Measurements from ENCODE around the gene ZDHHC22. TPM values are rescaled to one million over a fixed set of nuclear protein-coding genes. Genes with fewer than 3 reads are reported as not detected.

Gene ZDHHC22
- polyA plus RNA-seq, 1 experiment = not detected

GRCh38 chr14:77172916-77173315 lies 31.3 kb upstream of the ZDHHC22 start:
- ChIA-PET POLR2A (no interaction called here), CTCF (interaction anchor here (0.6 kb wide), 1 partner anchor 301 kb away, joined by 4 read pairs; no protein-coding TSS in a partner anchor)
- DNase-seq (ENCODE audit: low read depth, low spot score) = no peak
- Histone ChIP-seq H3K9me3 (ENCODE audit: control insufficient read depth, insufficient read depth, low read length) (no peaks in the 10 kb centered on the region), H3K4me3 (ENCODE audit: low read depth, low read length) (no peak overlapping the region), H3K27ac (ENCODE audit: low read depth, low read length) (no peak overlapping the region), H3K27me3 (ENCODE audit: control insufficient read depth, insufficient read depth, low read length) (peaks cover 7% of the 10 kb centered on the region)
- TF ChIP-seq, protein P1, sequence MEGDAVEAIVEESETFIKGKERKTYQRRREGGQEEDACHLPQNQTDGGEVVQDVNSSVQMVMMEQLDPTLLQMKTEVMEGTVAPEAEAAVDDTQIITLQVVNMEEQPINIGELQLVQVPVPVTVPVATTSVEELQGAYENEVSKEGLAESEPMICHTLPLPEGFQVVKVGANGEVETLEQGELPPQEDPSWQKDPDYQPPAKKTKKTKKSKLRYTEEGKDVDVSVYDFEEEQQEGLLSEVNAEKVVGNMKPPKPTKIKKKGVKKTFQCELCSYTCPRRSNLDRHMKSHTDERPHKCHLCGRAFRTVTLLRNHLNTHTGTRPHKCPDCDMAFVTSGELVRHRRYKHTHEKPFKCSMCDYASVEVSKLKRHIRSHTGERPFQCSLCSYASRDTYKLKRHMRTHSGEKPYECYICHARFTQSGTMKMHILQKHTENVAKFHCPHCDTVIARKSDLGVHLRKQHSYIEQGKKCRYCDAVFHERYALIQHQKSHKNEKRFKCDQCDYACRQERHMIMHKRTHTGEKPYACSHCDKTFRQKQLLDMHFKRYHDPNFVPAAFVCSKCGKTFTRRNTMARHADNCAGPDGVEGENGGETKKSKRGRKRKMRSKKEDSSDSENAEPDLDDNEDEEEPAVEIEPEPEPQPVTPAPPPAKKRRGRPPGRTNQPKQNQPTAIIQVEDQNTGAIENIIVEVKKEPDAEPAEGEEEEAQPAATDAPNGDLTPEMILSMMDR (IDR thresholded peaks at IDR 0.05; ENCODE audit: low read depth, low read length) = no peak

GRCh38 chr14:77170045-77170444 lies 28.5 kb upstream of the ZDHHC22 start:
- DNase-seq (ENCODE audit: low read depth, low spot score) = no peak
- Histone ChIP-seq H3K27me3 (ENCODE audit: control insufficient read depth, insufficient read depth, low read length) (peaks cover 7% of the 10 kb centered on the region), H3K4me3 (ENCODE audit: low read depth, low read length) (no peak overlapping the region), H3K27ac (ENCODE audit: low read depth, low read length) (no peak overlapping the region), H3K9me3 (ENCODE audit: control insufficient read depth, insufficient read depth, low read length) (no peaks in the 10 kb centered on the region)
- POLR2A ChIA-PET = no interaction called here
- TF ChIP-seq, protein P1 (IDR thresholded peaks at IDR 0.05; ENCODE audit: low read depth, low read length) = no peak
- CTCF ChIA-PET = no interaction called here

- CTCF ChIA-PET = no interaction called here
- POLR2A ChIA-PET = no interaction called here
- H3K27me3 ChIP-seq (ENCODE audit: control insufficient read depth, insufficient read depth, low read length) = peaks cover 3% of the 10 kb centered on the region
Observed at GRCh38 chr14:77161011-77161410, 19.4 kb upstream of the ZDHHC22 start.

DNA sequence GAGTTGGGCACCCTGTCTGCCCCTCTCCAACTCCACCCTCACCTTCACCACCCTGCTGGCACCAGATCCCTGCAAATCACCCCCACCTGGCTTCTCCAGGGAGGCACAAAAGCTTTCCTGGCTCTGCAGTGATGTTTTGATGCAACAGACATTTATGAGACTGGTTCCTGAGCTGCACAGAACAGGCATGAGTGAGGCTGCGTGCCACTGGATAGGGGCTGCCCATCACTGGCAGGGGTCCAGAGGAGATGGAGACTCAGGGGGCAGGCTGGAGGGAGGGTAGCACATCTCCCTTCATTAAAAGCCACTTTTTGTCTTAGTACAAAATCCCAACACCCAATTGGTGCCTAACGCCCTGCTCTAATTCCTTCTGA lies 17.3 kb upstream of the ZDHHC22 start:
- Histone ChIP-seq H3K4me3 (ENCODE audit: low read depth, low read length) (no peak overlapping the region), H3K9me3 (ENCODE audit: control insufficient read depth, insufficient read depth, low read length) (no peaks in the 10 kb centered on the region), H3K27me3 (ENCODE audit: control insufficient read depth, insufficient read depth, low read length) (peaks cover 13% of the 10 kb centered on the region), H3K27ac (ENCODE audit: low read depth, low read length) (no peak overlapping the region)
- CTCF ChIA-PET = no interaction called here
- TF ChIP-seq, protein P1 (IDR thresholded peaks at IDR 0.05; ENCODE audit: low read depth, low read length) = no peak
- DNase-seq (ENCODE audit: low read depth, low spot score) = no peak
- POLR2A ChIA-PET = no interaction called here

More at GRCh38 chr14:77161011-77161410, 19.4 kb upstream of the ZDHHC22 start:
- H3K9me3 ChIP-seq (ENCODE audit: control insufficient read depth, insufficient read depth, low read length) = no peaks in the 10 kb centered on the region
- H3K27ac ChIP-seq (ENCODE audit: low read depth, low read length) = no peak overlapping the region
- TF ChIP-seq, protein P1 (IDR thresholded peaks at IDR 0.05; ENCODE audit: low read depth, low read length) = no peak
- no peak overlapping the region for H3K4me3 ChIP-seq (ENCODE audit: low read depth, low read length)
- DNase-seq (ENCODE audit: low read depth, low spot score) = no peak

DNA sequence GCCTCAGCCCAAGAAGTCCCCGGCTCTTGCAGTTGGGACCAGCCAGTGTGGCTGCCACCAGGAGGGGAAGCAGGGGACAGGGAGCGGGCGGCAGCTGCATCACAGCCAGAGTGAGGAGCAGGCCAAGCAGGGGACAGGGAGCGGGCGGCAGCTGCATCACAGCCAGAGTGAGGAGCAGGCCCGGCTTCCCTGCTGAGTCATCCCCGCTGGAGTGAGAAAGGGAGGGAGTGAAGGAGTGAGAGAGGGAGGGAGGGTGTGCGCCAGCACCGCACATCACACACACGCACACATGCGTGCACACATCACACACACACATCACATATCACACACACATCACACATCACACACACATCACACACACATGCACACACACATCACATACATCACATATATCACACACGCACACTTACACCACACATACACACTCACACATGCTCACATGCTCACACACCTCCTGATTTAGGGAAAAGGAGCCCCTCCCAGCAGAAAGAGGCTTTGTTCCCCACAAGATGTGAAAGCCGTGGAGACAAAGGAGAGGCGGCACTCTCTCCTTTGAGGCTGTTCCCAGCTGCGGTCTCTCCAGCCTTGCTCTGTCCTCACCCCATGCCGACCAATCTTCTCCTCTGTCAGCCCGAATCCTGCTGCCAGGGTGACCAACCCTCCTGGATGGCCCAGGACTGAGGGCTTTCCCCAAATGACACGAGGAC lies 16.7 kb upstream of the ZDHHC22 start:
- Histone ChIP-seq H3K27me3 (ENCODE audit: control insufficient read depth, insufficient read depth, low read length) (peaks cover 14% of the 10 kb centered on the region), H3K9me3 (ENCODE audit: control insufficient read depth, insufficient read depth, low read length) (peaks cover 2% of the 10 kb centered on the region; the same call in 1 of the 2 replicates), H3K4me3 (ENCODE audit: low read depth, low read length) (no peak overlapping the region), H3K27ac (ENCODE audit: low read depth, low read length) (no peak overlapping the region)
- peak; percentile 30 for DNase-seq (ENCODE audit: low read depth, low spot score)
- TF ChIP-seq, protein P1 (IDR thresholded peaks at IDR 0.05; ENCODE audit: low read depth, low read length) = no peak
- CTCF ChIA-PET = no interaction called here
- POLR2A ChIA-PET = no interaction called here
